Upper lobe of left lung (tissue), 6 donors: ENCODE measurements around the gene PABPN1L. TPM values are rescaled to one million over a fixed set of nuclear protein-coding genes. Genes with fewer than 3 reads are reported as not detected.

ENCODE experiments used
- ATAC-seq, 2 donors: fragments of 200-7000 bp; cut with Tn5 transposase; one replicate each; pipeline ENCODE4 v1.9.1; 2022; ENCODE audit warnings: mild to moderate bottlenecking in 2 of 2, moderate library complexity in 2 of 2; ENCODE audit not compliant: low FRiP score in 2 of 2
- DNase-seq, 2 donors: peaks; one replicate each; pipeline ENCODE4 v3.0.0-alpha.2; 2019 to 2020
- H3K27ac ChIP-seq, 4 donors: fragments of 200-600 bp; sonication (generic); one replicate each; pipeline ENCODE4 v1.5.1; 2016 to 2019
- H3K27me3 ChIP-seq, 4 donors: fragments of 200-600 bp; sonication (generic); one replicate each; pipeline ENCODE4 v1.5.1; 2017 to 2019
- H3K36me3 ChIP-seq, 4 donors: fragments of 200-600 bp; sonication (generic); one replicate each; pipeline ENCODE4 v1.5.1; 2016 to 2019
- H3K4me1 ChIP-seq, 4 donors: fragments of 200-600 bp; sonication (generic); one replicate each; pipeline ENCODE4 v1.5.1; 2018 to 2019
- H3K4me3 ChIP-seq, 4 donors: fragments of 200-600 bp; sonication (generic); one replicate each; pipeline ENCODE4 v1.5.1; 2017 to 2019; ENCODE audit warnings: mild to moderate bottlenecking in 2 of 4, moderate library complexity in 1 of 4
- H3K9me3 ChIP-seq, 4 donors: fragments of 200-600 bp; sonication (generic); one replicate each; pipeline ENCODE4 v1.5.1; 2018 to 2019
- CTCF ChIP-seq, 6 experiments: fragments of 450-650 bp in 4 of 6; fragments of 200-600 bp in 2 of 6; sonication (generic) in 2 of 6; IDR thresholded peaks; one replicate each; pipeline ENCODE4 v1.5.1; 2016 to 2019; ENCODE audit warnings: antibody characterized with exemption in 6 of 6
- EP300 ChIP-seq, 4 donors: sonication (generic); formaldehyde crosslinking; IDR thresholded peaks; one replicate each; pipeline ENCODE4 v1.5.1; 2017; ENCODE audit warnings: antibody characterized with exemption in 4 of 4, control low read depth in 2 of 4
- POLR2A ChIP-seq, 4 donors: fragments of 450-650 bp; IDR thresholded peaks; one replicate each; pipeline ENCODE4 v1.5.1; 2016 to 2017; ENCODE audit warnings: antibody characterized with exemption in 4 of 4, mild to moderate bottlenecking in 2 of 4
- POLR2AphosphoS5 ChIP-seq, 2 donors: sonication (generic); formaldehyde crosslinking; IDR thresholded peaks; one replicate each; pipeline ENCODE4 v1.5.1; 2017; ENCODE audit warnings: antibody characterized with exemption in 2 of 2
- WGBS, 2 donors: methylation state at CpG; one replicate each; pipeline ENCODE4 v1.1.5; 2017 to 2018; 5-methylcytosine and 5-hydroxymethylcytosine counted together
- total RNA-seq, 6 donors: library from RNA; depleted of rRNA in 4 of 6; stranded (reverse); fragments of >200 nt in 4 of 6; gene quantifications; one replicate each; pipeline versions ENCODE4 v1.1.0 to v1.2.1, GENCODE V29; 2016 to 2021
- donor health status: DM: no; HTN: no; CAD: no; lungs with moderate emphysema.
- donor health status: DM: no; HTN: yes; CAD: no; lungs with severe emphysema.

The PABPN1L gene
- total RNA-seq, 6 donors from 2014 or later = 0.20 TPM; not detected in 5

- H3K27me3 ChIP-seq = no peaks in the 10 kb centered on the region
- H3K9me3 ChIP-seq = no peaks in the 10 kb centered on the region
- H3K27ac ChIP-seq = no peak overlapping the region
- TF ChIP-seq CTCF (IDR thresholded peaks at IDR 0.05) = no peak
- no peak for TF ChIP-seq EP300 (IDR thresholded peaks at IDR 0.05)
- no peak for ATAC-seq
- H3K4me1 ChIP-seq = no peaks in the 10 kb centered on the region
- 87 to 95% methylated on average over 12 to 15 of the region's 15 CpGs for WGBS, 2 donors
- no peak overlapping the region for H3K4me3 ChIP-seq
- H3K36me3 ChIP-seq = peaks cover 0 to 62% (median 36%) of the 10 kb centered on the region in 4 donors
- DNase-seq = peak in 1 of 2 donors; percentile 61
Observed at GRCh38 chr16:88842308-88842756, 24.1 kb downstream of the PABPN1L start.

GRCh38 chr16:88841521-88842307, 24.7 kb downstream of the PABPN1L start:
- Histone ChIP-seq H3K36me3 (peaks cover 0 to 63% (median 37%) of the 10 kb centered on the region in 4 donors), H3K27ac (no peak overlapping the region), H3K4me3 (no peak overlapping the region), H3K9me3 (no peaks in the 10 kb centered on the region), H3K4me1 (no peaks in the 10 kb centered on the region), H3K27me3 (no peaks in the 10 kb centered on the region)
- no peak for ATAC-seq
- DNase-seq = peak in 1 of 2 donors; percentile 63
- 92% methylated on average over 36 to 37 of the region's 40 CpGs for WGBS, 2 donors
- TF ChIP-seq EP300 (IDR thresholded peaks at IDR 0.05) (no peak), CTCF (IDR thresholded peaks at IDR 0.05) (no peak), POLR2AphosphoS5 (IDR thresholded peaks at IDR 0.05) (no peak), POLR2A (IDR thresholded peaks at IDR 0.05) (no peak)

- 80 to 91% methylated on average over 19 to 29 of the region's 30 CpGs for WGBS, 2 donors
- no peak for ATAC-seq
Observed at GRCh38 chr16:88840600-88841215, 25.8 kb downstream of the PABPN1L start.

GRCh38 chr16:88839745-88840599, 26.5 kb downstream of the PABPN1L start:
- H3K9me3 ChIP-seq = no peaks in the 10 kb centered on the region
- H3K27me3 ChIP-seq = no peaks in the 10 kb centered on the region
- H3K4me3 ChIP-seq = no peak overlapping the region
- H3K36me3 ChIP-seq = peaks cover 0 to 67% (median 46%) of the 10 kb centered on the region in 4 donors
- H3K4me1 ChIP-seq = no peaks in the 10 kb centered on the region
- peak overlapping the region in 1 of 4 donors; percentile 23 for H3K27ac ChIP-seq
- DNase-seq = peak in 1 of 2 donors; percentile 52
- ATAC-seq = no peak
- TF ChIP-seq POLR2AphosphoS5 (IDR thresholded peaks at IDR 0.05) = no peak
- no peak for TF ChIP-seq CTCF (IDR thresholded peaks at IDR 0.05)
- 78 to 91% methylated on average over 18 to 23 of the region's 24 CpGs for WGBS, 2 donors

More at GRCh38 chr16:88840600-88841215, 25.8 kb downstream of the PABPN1L start:
- H3K27me3 ChIP-seq = no peaks in the 10 kb centered on the region
- no peaks in the 10 kb centered on the region for H3K4me1 ChIP-seq
- DNase-seq = peak in 1 of 2 donors; percentile 59
- H3K9me3 ChIP-seq = no peaks in the 10 kb centered on the region
- no peak overlapping the region for H3K4me3 ChIP-seq
- TF ChIP-seq CTCF (IDR thresholded peaks at IDR 0.05) (no peak), EP300 (IDR thresholded peaks at IDR 0.05) (no peak), POLR2A (IDR thresholded peaks at IDR 0.05) (no peak), POLR2AphosphoS5 (IDR thresholded peaks at IDR 0.05) (no peak)
- H3K36me3 ChIP-seq = peaks cover 0 to 63% (median 39%) of the 10 kb centered on the region in 4 donors
- peak overlapping the region in 1 of 4 donors; percentile 23 for H3K27ac ChIP-seq
